Naive thymus-derived CD4-positive, alpha-beta T cell (primary cell): ENCODE results near the gene KAZN. TPM values are rescaled to one million over a fixed set of nuclear protein-coding genes. Genes with fewer than 3 reads are reported as not detected.

ENCODE experiments used
- ATAC-seq: fragments of 150-1000 bp; cut with Tn5 transposase; 2 replicates; pipeline ENCODE4 v1.10.0; 2021; ENCODE audit warnings: mild to moderate bottlenecking, moderate library complexity
- CTCF ChIA-PET: fragments of 350-600 bp; sonication (Branson Sonifier 250); formaldehyde crosslinking; loops from one replicate; lab custom pipeline; 2021; ENCODE audit warnings: antibody characterized with exemption; lab: Charles Lee
- POLR2A ChIA-PET: fragments of 350-600 bp; sonication (Branson Sonifier 250); formaldehyde crosslinking; loops from one replicate; lab custom pipeline; 2021; ENCODE audit warnings: antibody characterized with exemption, inconsistent platforms; lab: Charles Lee
- DNase-seq, 9 donors: peaks; one replicate each; pipeline versions ENCODE4 v3.0.0 to v3.0.0-alpha.2; 2020 to 2022; ENCODE audit warnings: mixed read lengths in 1 of 9
- H3K27ac ChIP-seq: one replicate; pipeline ENCODE4 v1.7.0; 2013; ENCODE audit warnings: mild to moderate bottlenecking, low read depth, low read length, moderate library complexity
- H3K27me3 ChIP-seq, 2 donors: one replicate each; pipeline ENCODE4 v1.7.0; 2013; ENCODE audit warnings: low read length in 2 of 2, mild to moderate bottlenecking in 2 of 2, moderate library complexity in 2 of 2; ENCODE audit not compliant: control insufficient read depth in 2 of 2, insufficient read depth in 2 of 2
- H3K36me3 ChIP-seq, 3 experiments: 1 replicate in 2 of 3; 2 replicates in 1 of 3; pipeline ENCODE4 v1.7.0; 2013; ENCODE audit warnings: low read length in 3 of 3, mild to moderate bottlenecking in 3 of 3, moderate library complexity in 1 of 3; ENCODE audit not compliant: insufficient read depth in 3 of 3, control insufficient read depth in 2 of 3
- H3K4me1 ChIP-seq, 2 donors: one replicate each; pipeline ENCODE4 v1.7.0; 2013; ENCODE audit warnings: low read length in 2 of 2, mild to moderate bottlenecking in 2 of 2, moderate library complexity in 1 of 2; ENCODE audit not compliant: control insufficient read depth in 2 of 2, insufficient read depth in 2 of 2
- H3K4me3 ChIP-seq: 2 replicates; pipeline ENCODE4 v1.7.0; 2013; ENCODE audit warnings: mild to moderate bottlenecking, low read length
- H3K9me3 ChIP-seq, 3 experiments: 1 replicate in 2 of 3; 2 replicates in 1 of 3; pipeline ENCODE4 v1.7.0; 2013; ENCODE audit warnings: low read length in 3 of 3; ENCODE audit not compliant: control insufficient read depth in 2 of 3
- H3K27ac Mint-ChIP-seq, 9 donors: one replicate each; pipeline ENCODE4 v1.8.0; 2020 to 2022; ENCODE audit warnings: mixed read lengths in 9 of 9, mild to moderate bottlenecking in 8 of 9, moderate library complexity in 5 of 9, inconsistent platforms in 2 of 9
- H3K27me3 Mint-ChIP-seq, 5 donors: one replicate each; pipeline ENCODE4 v1.8.0; 2021 to 2022; ENCODE audit warnings: mixed read lengths in 5 of 5, mild to moderate bottlenecking in 1 of 5
- H3K36me3 Mint-ChIP-seq, 5 donors: one replicate each; pipeline ENCODE4 v1.8.0; 2020 to 2022; ENCODE audit warnings: mixed read lengths in 5 of 5, mild to moderate bottlenecking in 3 of 5, inconsistent platforms in 1 of 5
- H3K4me1 Mint-ChIP-seq, 7 donors: one replicate each; pipeline ENCODE4 v1.8.0; 2020 to 2022; ENCODE audit warnings: mixed read lengths in 7 of 7, mild to moderate bottlenecking in 3 of 7, inconsistent platforms in 1 of 7
- H3K4me3 Mint-ChIP-seq, 10 donors: one replicate each; pipeline ENCODE4 v1.8.0; 2020 to 2022; ENCODE audit warnings: mild to moderate bottlenecking in 10 of 10, mixed read lengths in 10 of 10, moderate library complexity in 6 of 10, inconsistent platforms in 2 of 10
- H3K9me3 Mint-ChIP-seq, 11 donors: one replicate each; pipeline ENCODE4 v1.8.0; 2020 to 2022; ENCODE audit warnings: mixed read lengths in 11 of 11, mild to moderate bottlenecking in 4 of 11, inconsistent platforms in 1 of 11, moderate library complexity in 1 of 11
- intact Hi-C, 2 donors: fragments of 100-400 bp; cut with micrococcal nuclease; formaldehyde crosslinking; loops; one replicate each; pipeline ENCODE4 v1.15.1; 2023
- polyA plus RNA-seq, 2 donors: library from polyadenylated mRNA; unstranded; fragments of 300-500 nt; fragmentation: Illumina TruSeq; gene quantifications; one replicate each; pipeline ENCODE4 v1.2.3, GENCODE V29; 2021
- total RNA-seq, 6 experiments: library from RNA in 5 of 6; stranded (reverse) in 5 of 6; gene quantifications; 1 replicate in 5 of 6; 2 replicates in 1 of 6; pipeline ENCODE4 v1.2.3 and lab custom pipeline; 2021 to 2026

The KAZN gene
- total and polyA plus RNA-seq, 7 experiments from 2014 or later: 0.08 to 0.87 (median 0.30) TPM

- peak overlapping the region in 1 of 9 donors; percentile 79 for H3K27ac Mint-ChIP-seq
- no peaks in the 10 kb centered on the region for H3K36me3 ChIP-seq
- H3K4me1 Mint-ChIP-seq: no peaks in the 10 kb centered on the region
- H3K9me3 Mint-ChIP-seq: no peaks in the 10 kb centered on the region
- intact Hi-C loops: no loop called here
- peaks cover 0 to 6% (median 0%) of the 10 kb centered on the region in 5 donors for H3K27me3 Mint-ChIP-seq
- ChIA-PET CTCF (no interaction called here), POLR2A (no interaction called here)
- H3K36me3 Mint-ChIP-seq: no peaks in the 10 kb centered on the region
- no peaks in the 10 kb centered on the region for H3K4me1 ChIP-seq
- DNase-seq: no peak
- ATAC-seq: no peak
- H3K9me3 ChIP-seq: no peaks in the 10 kb centered on the region
- no peaks in the 10 kb centered on the region for H3K27me3 ChIP-seq
- no peak overlapping the region for H3K4me3 ChIP-seq
- H3K4me3 Mint-ChIP-seq: no peak overlapping the region
- no peak overlapping the region for H3K27ac ChIP-seq
These were observed 338.9 kb downstream of the KAZN start for GRCh38 chr1:14937288-14937949.

DNA sequence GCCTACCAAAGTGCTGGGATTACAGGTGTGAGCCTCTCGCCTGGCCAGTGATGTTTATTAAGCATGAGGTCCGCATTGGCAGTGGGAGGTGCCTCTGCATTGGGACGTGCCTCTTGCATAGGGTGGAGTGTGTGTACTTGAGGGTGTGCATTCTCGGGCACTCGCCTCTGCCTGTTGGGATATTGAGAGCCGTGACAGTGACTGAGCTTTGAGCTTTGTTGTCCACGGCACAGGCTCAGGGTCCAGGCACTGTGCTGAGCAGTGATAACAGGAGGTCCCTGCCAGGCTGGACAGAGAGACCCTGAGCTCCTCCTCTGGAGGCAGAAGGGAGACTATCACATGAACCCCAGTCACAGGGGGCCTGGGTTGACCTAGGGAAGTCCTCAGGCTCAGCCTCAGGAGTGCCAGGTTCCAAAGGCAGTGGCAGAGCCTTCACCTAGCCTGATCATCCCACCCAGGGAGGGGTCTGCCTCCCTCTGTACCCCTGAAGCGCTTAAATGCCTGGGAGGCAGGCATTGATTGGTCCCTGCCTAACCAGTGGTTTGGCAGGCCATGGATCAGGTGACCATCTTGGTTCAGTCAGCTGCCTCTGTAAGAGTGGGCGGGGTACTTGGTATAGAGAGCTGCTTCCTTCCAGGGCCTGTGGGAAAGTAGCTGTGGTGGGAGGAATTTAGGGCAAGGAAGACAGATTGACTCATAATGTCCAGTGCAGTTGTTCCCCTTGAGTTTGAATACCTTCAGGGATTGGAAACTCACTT lies 341.2 kb downstream of the KAZN start:
- POLR2A ChIA-PET: no interaction called here
- no peaks in the 10 kb centered on the region for H3K4me1 Mint-ChIP-seq
- Histone ChIP-seq H3K4me3 (no peak overlapping the region), H3K27me3 (no peaks in the 10 kb centered on the region), H3K4me1 (no peaks in the 10 kb centered on the region), H3K36me3 (no peaks in the 10 kb centered on the region), H3K9me3 (no peaks in the 10 kb centered on the region), H3K27ac (no peak overlapping the region)
- intact Hi-C loops: no loop called here
- H3K27me3 Mint-ChIP-seq: peaks cover 0 to 8% (median 0%) of the 10 kb centered on the region in 5 donors
- H3K4me3 Mint-ChIP-seq: no peak overlapping the region
- H3K36me3 Mint-ChIP-seq: no peaks in the 10 kb centered on the region
- no peak for ATAC-seq
- CTCF ChIA-PET: no interaction called here
- DNase-seq: no peak
- no peak overlapping the region for H3K27ac Mint-ChIP-seq
- no peaks in the 10 kb centered on the region for H3K9me3 Mint-ChIP-seq

- Histone ChIP-seq H3K4me3 (no peak overlapping the region), H3K27ac (no peak overlapping the region), H3K4me1 (no peaks in the 10 kb centered on the region), H3K27me3 (no peaks in the 10 kb centered on the region), H3K36me3 (no peaks in the 10 kb centered on the region), H3K9me3 (no peaks in the 10 kb centered on the region)
- CTCF ChIA-PET: no interaction called here
- intact Hi-C loops: no loop called here
- Mint-ChIP-seq H3K4me3 (no peak overlapping the region), H3K9me3 (no peaks in the 10 kb centered on the region), H3K36me3 (no peaks in the 10 kb centered on the region), H3K27ac (no peak overlapping the region), H3K4me1 (no peaks in the 10 kb centered on the region), H3K27me3 (peaks cover 0 to 8% (median 0%) of the 10 kb centered on the region in 5 donors)
- no peak for ATAC-seq
- no peak for DNase-seq
- POLR2A ChIA-PET: no interaction called here
These were observed 341.9 kb downstream of the KAZN start for GRCh38 chr1:14940285-14940870.

GRCh38 chr1:14941864-14942263 lies 343.4 kb downstream of the KAZN start:
- Mint-ChIP-seq H3K27ac (no peak overlapping the region), H3K27me3 (peaks cover 0 to 8% (median 0%) of the 10 kb centered on the region in 5 donors), H3K9me3 (no peaks in the 10 kb centered on the region), H3K4me1 (no peaks in the 10 kb centered on the region), H3K4me3 (no peak overlapping the region), H3K36me3 (no peaks in the 10 kb centered on the region)
- ChIA-PET POLR2A (no interaction called here), CTCF (no interaction called here)
- intact Hi-C loops: no loop called here
- no peaks in the 10 kb centered on the region for H3K9me3 ChIP-seq
- H3K27me3 ChIP-seq: no peaks in the 10 kb centered on the region
- no peak overlapping the region for H3K4me3 ChIP-seq
- H3K27ac ChIP-seq: no peak overlapping the region
- DNase-seq (no peak), ATAC-seq (no peak)
- no peaks in the 10 kb centered on the region for H3K4me1 ChIP-seq
- no peaks in the 10 kb centered on the region for H3K36me3 ChIP-seq

GRCh38 chr1:14944471-14944985 lies 346.0 kb downstream of the KAZN start:
- H3K36me3 Mint-ChIP-seq: no peaks in the 10 kb centered on the region
- POLR2A ChIA-PET: no interaction called here
- ATAC-seq (no peak), DNase-seq (no peak)
- Histone ChIP-seq H3K4me3 (no peak overlapping the region), H3K27me3 (no peaks in the 10 kb centered on the region), H3K4me1 (no peaks in the 10 kb centered on the region), H3K27ac (no peak overlapping the region), H3K36me3 (no peaks in the 10 kb centered on the region), H3K9me3 (no peaks in the 10 kb centered on the region)
- H3K4me3 Mint-ChIP-seq: no peak overlapping the region
- H3K27me3 Mint-ChIP-seq: peaks cover 0 to 8% (median 0%) of the 10 kb centered on the region in 5 donors
- H3K27ac Mint-ChIP-seq: no peak overlapping the region
- intact Hi-C loops: no loop called here
- no peaks in the 10 kb centered on the region for H3K4me1 Mint-ChIP-seq
- CTCF ChIA-PET: no interaction called here
- no peaks in the 10 kb centered on the region for H3K9me3 Mint-ChIP-seq

GRCh38 chr1:14945132-14946010 lies 346.9 kb downstream of the KAZN start:
- Mint-ChIP-seq H3K4me3 (no peak overlapping the region), H3K27me3 (peaks cover 0 to 8% (median 0%) of the 10 kb centered on the region in 5 donors), H3K36me3 (no peaks in the 10 kb centered on the region), H3K4me1 (no peaks in the 10 kb centered on the region), H3K27ac (no peak overlapping the region), H3K9me3 (no peaks in the 10 kb centered on the region)
- Histone ChIP-seq H3K4me1 (no peaks in the 10 kb centered on the region), H3K4me3 (no peak overlapping the region), H3K27me3 (no peaks in the 10 kb centered on the region), H3K27ac (no peak overlapping the region), H3K9me3 (no peaks in the 10 kb centered on the region), H3K36me3 (no peaks in the 10 kb centered on the region)
- intact Hi-C loops: no loop called here
- POLR2A ChIA-PET: no interaction called here
- ATAC-seq (no peak), DNase-seq (no peak)
- CTCF ChIA-PET: no interaction called here
